Stimulated activated naive B cell treated with anti-CD40 and anti-IgM and Interleukin-4, amounts not matched to agents 10 μg/mL and 1 μg/mL and 100 μg/mL, for 72 hours (primary cell): ENCODE results near the gene OR6B1.

Experiments
- ATAC-seq, 2 donors: fragments of 150-1000 bp; cut with Tn5 transposase; replicated peaks; 2 replicates each; pipeline ENCODE4 v1.10.0; 2021; ENCODE audit warnings: moderate library complexity in 1 of 2
- DNase-seq: peaks from one replicate; pipeline ENCODE4 v3.0.0; 2021
- H3K27ac Mint-ChIP-seq: one replicate; pipeline ENCODE4 v1.8.0; 2022; ENCODE audit warnings: mild to moderate bottlenecking, mixed read lengths
- H3K27me3 Mint-ChIP-seq, 2 donors: one replicate each; pipeline ENCODE4 v1.8.0; 2022; ENCODE audit warnings: mixed read lengths in 2 of 2
- H3K36me3 Mint-ChIP-seq, 2 donors: one replicate each; pipeline ENCODE4 v1.8.0; 2022; ENCODE audit warnings: mixed read lengths in 2 of 2, mild to moderate bottlenecking in 1 of 2
- H3K4me1 Mint-ChIP-seq, 2 donors: one replicate each; pipeline ENCODE4 v1.8.0; 2022; ENCODE audit warnings: mixed read lengths in 2 of 2, mild to moderate bottlenecking in 1 of 2
- H3K4me3 Mint-ChIP-seq, 2 donors: one replicate each; pipeline ENCODE4 v1.8.0; 2022; ENCODE audit warnings: mild to moderate bottlenecking in 2 of 2, mixed read lengths in 2 of 2, moderate library complexity in 1 of 2
- H3K9me3 Mint-ChIP-seq, 2 donors: one replicate each; pipeline ENCODE4 v1.8.0; 2022; ENCODE audit warnings: mixed read lengths in 2 of 2, mild to moderate bottlenecking in 1 of 2

Gene OR6B1

DNA sequence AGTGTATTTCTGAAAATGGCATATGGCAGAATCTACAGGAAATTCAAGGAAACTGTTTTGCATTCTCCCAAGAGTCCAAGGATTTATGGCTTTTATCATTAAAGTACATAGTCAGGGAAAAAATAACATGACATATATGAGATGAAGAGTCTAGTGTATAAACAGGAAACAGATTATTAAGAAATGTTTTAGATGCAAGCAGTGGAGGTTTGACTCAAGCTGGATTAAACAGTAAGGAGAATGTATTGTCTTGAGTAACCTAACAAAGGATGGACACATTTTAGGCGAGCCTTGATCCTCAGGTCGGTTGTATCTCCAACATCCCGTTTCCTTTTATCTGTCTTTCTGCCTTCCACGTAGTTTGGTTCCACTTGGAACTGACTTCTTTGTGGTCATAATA, 17.9 kb downstream of the OR6B1 start:
- Mint-ChIP-seq H3K36me3 (no peaks in the 10 kb centered on the region), H3K9me3 (peaks cover 3 to 7% of the 10 kb centered on the region in 2 donors), H3K4me3 (no peak overlapping the region), H3K4me1 (no peaks in the 10 kb centered on the region), H3K27ac (no peak overlapping the region), H3K27me3 (peaks cover 0 to 10% of the 10 kb centered on the region in 2 donors)
- DNase-seq (no peak), ATAC-seq (no peak)

DNA sequence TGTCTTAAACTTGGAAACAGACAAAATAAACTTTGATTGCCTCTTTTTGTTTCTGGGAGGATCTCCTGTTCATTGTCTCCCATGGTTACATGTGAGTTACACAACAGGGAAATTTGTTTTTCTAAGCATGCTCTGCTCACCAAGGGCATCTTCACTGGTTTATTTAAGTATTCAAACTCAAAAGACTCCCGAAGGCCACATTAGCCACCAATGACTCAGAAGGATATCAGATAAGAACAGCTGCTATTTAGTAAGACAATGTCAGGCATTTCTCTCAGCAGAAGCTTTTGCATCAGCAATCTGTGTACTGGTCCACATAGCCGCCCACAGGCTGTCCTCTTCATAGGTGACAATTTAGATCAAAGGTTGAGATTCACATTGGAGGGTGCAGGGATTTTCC, 19.3 kb downstream of the OR6B1 start:
- DNase-seq = no peak
- Mint-ChIP-seq H3K36me3 (no peaks in the 10 kb centered on the region), H3K27me3 (peaks cover 0 to 10% of the 10 kb centered on the region in 2 donors), H3K27ac (no peak overlapping the region), H3K4me1 (no peaks in the 10 kb centered on the region), H3K4me3 (no peak overlapping the region), H3K9me3 (peaks cover 3 to 7% of the 10 kb centered on the region in 2 donors)
- ATAC-seq = no peak

DNA sequence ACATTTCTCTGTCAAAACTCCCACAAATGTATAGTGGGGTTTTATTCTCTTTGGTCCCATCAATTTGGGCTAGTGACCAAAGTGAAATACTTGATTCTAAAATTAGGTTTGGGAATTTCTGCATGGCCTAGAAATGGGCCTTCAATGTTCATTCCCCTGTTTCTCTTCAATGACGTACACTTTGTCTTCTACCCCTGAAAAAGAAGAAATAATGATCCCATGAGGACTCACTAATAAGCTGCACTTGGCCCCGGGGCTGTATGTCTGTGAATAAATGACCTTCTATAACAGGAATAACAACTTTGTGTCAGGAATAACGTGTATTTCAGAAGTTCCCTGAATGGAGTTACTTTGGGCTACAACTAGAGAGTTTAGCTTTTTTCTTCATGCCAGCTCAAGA, 20.2 kb downstream of the OR6B1 start:
- peaks cover 3 to 4% of the 10 kb centered on the region in 2 donors for H3K9me3 Mint-ChIP-seq
- H3K27me3 Mint-ChIP-seq = peaks cover 0 to 5% of the 10 kb centered on the region in 2 donors
- H3K36me3 Mint-ChIP-seq = no peaks in the 10 kb centered on the region
- ATAC-seq (no peak), DNase-seq (no peak)
- H3K4me1 Mint-ChIP-seq = no peaks in the 10 kb centered on the region
- no peak overlapping the region for H3K4me3 Mint-ChIP-seq
- no peak overlapping the region for H3K27ac Mint-ChIP-seq

DNA sequence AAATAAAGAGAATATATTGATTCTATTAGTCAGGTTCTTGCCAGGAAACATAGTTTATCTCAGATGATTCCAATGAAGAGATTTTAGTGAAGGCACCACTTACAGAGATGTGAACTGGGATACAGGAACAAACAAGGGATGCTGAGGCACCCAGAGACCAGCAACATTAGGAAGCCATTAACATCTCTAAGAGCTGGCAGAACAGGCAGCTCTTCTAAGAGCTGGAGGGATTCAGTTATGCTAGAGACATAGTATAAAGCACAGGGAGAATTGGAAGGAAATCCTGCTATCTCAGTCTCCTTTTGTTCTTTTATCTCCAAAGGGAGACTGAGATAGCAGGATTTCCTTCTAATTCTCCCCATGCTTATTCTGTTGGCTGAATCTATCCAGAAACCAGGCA, 22.0 kb downstream of the OR6B1 start:
- H3K4me3 Mint-ChIP-seq = no peak overlapping the region
- no peak for DNase-seq
- peaks cover 3% of the 10 kb centered on the region in 2 donors for H3K9me3 Mint-ChIP-seq
- ATAC-seq = no peak
- no peaks in the 10 kb centered on the region for H3K4me1 Mint-ChIP-seq
- H3K27ac Mint-ChIP-seq = no peak overlapping the region
- peaks cover 0 to 5% of the 10 kb centered on the region in 2 donors for H3K27me3 Mint-ChIP-seq
- H3K36me3 Mint-ChIP-seq = no peaks in the 10 kb centered on the region

DNA sequence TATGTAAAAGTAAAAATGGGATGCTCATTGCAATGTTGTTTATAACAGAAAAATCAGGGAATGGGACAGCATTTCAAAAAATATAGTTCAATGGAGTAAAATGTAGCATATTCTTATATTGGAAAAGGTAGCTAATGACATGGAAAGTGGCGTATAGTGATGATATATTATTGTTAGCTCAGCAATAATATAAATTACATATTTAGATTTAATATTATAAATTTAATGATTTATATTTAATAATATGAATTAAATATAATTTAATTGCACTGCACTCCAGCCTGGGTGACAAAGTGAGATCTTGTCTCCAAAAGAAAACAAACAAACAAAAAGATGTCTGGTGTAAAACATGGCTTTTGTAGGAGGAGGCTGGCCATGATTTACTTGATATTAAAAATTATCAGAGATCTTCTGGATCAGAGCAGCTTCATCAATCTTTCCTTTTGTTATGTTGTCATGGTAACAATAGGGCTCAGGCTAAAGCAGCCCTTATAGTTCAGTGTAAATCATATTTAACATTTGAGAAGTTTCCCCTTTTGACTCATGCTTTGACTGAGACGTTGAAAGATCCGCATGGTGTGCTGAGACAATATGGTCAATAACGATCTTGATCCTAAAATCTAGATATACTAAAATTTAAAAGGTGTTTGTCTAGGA, 23.2 kb downstream of the OR6B1 start:
- H3K27me3 Mint-ChIP-seq = peaks cover 0 to 5% of the 10 kb centered on the region in 2 donors
- no peak for ATAC-seq
- H3K27ac Mint-ChIP-seq = no peak overlapping the region
- DNase-seq = no peak
- H3K4me3 Mint-ChIP-seq = no peak overlapping the region
- H3K36me3 Mint-ChIP-seq = no peaks in the 10 kb centered on the region
- H3K4me1 Mint-ChIP-seq = peaks cover 0 to 2% of the 10 kb centered on the region in 2 donors
- peaks cover 3% of the 10 kb centered on the region in 2 donors for H3K9me3 Mint-ChIP-seq

DNA sequence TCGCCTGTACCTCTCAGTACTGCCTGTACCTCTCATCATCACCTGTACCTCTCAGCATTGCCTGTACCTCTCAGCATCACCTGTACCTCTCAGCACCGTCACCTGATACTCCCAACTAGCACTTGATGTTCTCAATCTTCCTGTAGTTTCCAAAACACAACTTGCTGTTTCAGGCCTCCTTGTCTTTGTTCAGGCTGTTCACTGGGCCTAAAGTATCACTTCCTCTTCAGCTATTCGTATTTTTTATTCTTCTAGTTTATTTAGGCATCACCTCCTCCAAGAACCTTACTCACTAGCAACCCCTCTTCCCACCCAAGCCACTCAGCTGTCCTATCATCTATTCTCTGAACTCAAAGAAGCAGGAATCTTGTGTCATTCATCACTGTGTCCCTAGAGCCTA, 24.1 kb downstream of the OR6B1 start:
- no peaks in the 10 kb centered on the region for H3K36me3 Mint-ChIP-seq
- ATAC-seq = peak; percentile 67 to 70
- peaks cover 0 to 1% of the 10 kb centered on the region in 2 donors for H3K27me3 Mint-ChIP-seq
- no peak overlapping the region for H3K27ac Mint-ChIP-seq
- H3K4me3 Mint-ChIP-seq = no peak overlapping the region
- H3K9me3 Mint-ChIP-seq = no peaks in the 10 kb centered on the region
- DNase-seq = no peak
- H3K4me1 Mint-ChIP-seq = peaks cover 0 to 2% of the 10 kb centered on the region in 2 donors

DNA sequence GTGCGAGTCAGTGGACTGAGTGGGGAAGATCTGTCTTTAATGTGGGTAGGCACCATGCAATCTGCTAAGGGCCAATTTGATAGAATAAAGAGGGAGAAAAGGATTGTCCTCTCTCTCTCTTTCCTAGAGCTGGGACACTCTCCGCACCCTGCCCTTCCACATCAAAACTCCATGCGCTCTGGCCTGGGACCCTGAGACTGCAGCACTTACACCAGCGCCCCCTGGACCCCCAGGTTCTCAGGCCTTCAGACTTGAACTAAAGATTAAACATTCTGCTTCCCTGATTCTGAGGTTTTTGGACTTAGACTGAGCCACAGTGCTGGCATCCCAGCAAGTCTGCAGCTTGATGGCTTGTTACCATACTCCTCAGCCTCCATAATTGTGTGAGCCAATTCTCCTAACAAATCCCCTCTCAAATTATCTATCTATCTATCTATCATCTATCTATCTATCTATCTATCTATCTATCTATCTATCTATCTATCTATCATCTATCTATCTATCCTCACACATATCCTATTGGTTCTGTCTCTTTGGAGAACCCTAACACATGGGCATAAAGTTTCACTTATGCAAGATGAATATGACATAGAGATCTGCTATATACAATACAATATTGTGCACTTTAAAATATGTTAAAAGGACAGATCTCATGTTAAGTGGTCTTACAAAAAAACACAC, 26.2 kb downstream of the OR6B1 start:
- H3K27ac Mint-ChIP-seq = no peak overlapping the region

DNA sequence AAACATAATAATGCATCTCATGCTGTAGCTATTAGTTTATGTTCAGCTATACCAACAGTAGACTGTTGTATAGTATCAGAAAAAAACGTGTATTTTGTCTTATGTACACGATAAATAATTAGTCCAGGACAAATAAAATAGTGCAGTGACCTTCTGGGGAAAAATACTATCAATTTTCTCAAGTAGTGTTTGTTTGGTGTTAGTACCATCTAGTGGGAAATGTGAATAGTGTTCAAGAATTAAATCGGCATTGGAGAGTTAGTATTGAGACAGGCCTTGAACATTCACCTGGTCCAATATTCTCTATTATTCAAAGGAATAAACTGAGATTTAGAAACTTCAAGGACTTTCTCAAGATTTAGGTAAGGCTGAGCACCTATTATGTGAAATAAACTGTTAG, 26.9 kb downstream of the OR6B1 start:
- Mint-ChIP-seq H3K4me1 (peaks cover 0 to 2% of the 10 kb centered on the region in 2 donors), H3K9me3 (no peaks in the 10 kb centered on the region), H3K36me3 (no peaks in the 10 kb centered on the region), H3K27me3 (peaks cover 0 to 6% of the 10 kb centered on the region in 2 donors), H3K27ac (no peak overlapping the region), H3K4me3 (no peak overlapping the region)
- DNase-seq = no peak
- ATAC-seq = no peak

More for the DNA sequence above, 26.2 kb downstream of the OR6B1 start:
- H3K27me3 Mint-ChIP-seq = peaks cover 0 to 6% of the 10 kb centered on the region in 2 donors
- ATAC-seq = no peak
- H3K4me1 Mint-ChIP-seq = peaks cover 0 to 2% of the 10 kb centered on the region in 2 donors
- DNase-seq = no peak
- H3K9me3 Mint-ChIP-seq = no peaks in the 10 kb centered on the region
- H3K4me3 Mint-ChIP-seq = no peak overlapping the region
- H3K36me3 Mint-ChIP-seq = no peaks in the 10 kb centered on the region

DNA sequence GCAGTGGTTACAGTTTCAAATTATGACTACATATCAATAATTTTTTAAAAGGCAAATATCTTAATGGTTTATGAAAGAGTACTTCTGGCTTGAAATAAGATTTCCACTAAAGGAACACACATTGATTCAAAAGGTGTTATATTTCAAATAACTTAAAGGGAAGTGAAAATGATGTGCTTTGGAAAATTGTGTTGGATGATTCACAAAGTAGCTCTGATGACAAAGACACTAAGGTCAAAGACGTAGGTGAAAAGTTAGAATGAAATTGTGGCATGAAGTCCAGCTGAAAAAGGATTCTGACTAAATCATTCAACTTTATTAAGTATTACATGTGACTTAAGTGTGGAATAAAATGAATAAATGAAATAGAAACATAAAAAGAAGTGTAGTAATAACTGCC, 27.9 kb downstream of the OR6B1 start:
- H3K36me3 Mint-ChIP-seq = no peaks in the 10 kb centered on the region
- DNase-seq (no peak), ATAC-seq (peak; percentile 56 to 74)
- no peak overlapping the region for H3K4me3 Mint-ChIP-seq
- H3K4me1 Mint-ChIP-seq = peaks cover 0 to 2% of the 10 kb centered on the region in 2 donors
- no peaks in the 10 kb centered on the region for H3K9me3 Mint-ChIP-seq
- peaks cover 6% of the 10 kb centered on the region in 2 donors for H3K27me3 Mint-ChIP-seq
- no peak overlapping the region for H3K27ac Mint-ChIP-seq

DNA sequence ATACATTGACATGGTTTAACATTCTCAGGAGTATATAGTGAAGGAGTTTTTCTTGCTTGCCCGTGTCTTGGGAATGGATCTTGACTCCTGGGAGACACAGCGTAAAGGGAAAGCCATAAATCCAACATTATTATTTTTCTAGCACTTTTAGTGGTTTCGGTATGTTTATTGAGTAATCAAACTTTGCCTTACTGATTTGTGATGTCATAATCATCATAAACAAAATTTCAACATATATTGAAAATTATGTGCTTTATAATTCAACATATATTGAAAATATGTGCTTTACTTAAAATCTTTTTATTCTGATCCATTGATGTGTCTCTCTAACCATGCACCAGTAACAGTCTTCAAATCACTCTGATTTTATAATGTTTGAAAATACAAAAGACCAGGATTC, 28.4 kb downstream of the OR6B1 start:
- Mint-ChIP-seq H3K27me3 (peaks cover 6 to 8% of the 10 kb centered on the region in 2 donors), H3K9me3 (no peaks in the 10 kb centered on the region), H3K4me3 (no peak overlapping the region), H3K27ac (no peak overlapping the region), H3K36me3 (no peaks in the 10 kb centered on the region), H3K4me1 (peaks cover 0 to 2% of the 10 kb centered on the region in 2 donors)
- DNase-seq (no peak), ATAC-seq (no peak)

DNA sequence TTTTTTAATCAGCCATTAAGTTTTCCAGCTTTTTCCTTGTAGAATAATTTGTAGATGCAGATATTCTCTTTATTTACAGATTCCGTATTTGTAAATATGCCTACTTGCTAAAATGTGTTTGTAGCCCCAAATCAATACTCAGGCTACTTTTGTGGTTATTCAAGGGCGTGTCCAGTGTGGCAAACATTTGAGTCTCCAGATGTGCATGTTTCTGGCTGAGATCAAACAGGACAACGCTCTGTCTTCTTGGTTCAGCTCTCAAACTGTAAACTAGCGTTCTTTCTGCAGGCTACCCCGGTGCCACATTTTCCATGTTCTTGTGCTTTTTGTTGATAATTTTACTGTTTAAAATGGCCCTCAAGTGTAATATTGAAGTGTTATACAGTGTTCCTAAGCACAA, 32.4 kb downstream of the OR6B1 start:
- H3K27me3 Mint-ChIP-seq = peaks cover 8 to 11% of the 10 kb centered on the region in 2 donors
- no peak overlapping the region for H3K4me3 Mint-ChIP-seq
- no peak for ATAC-seq
- H3K27ac Mint-ChIP-seq = no peak overlapping the region
- DNase-seq = no peak
- no peaks in the 10 kb centered on the region for H3K36me3 Mint-ChIP-seq
- peaks cover 0 to 1% of the 10 kb centered on the region in 2 donors for H3K4me1 Mint-ChIP-seq
- no peaks in the 10 kb centered on the region for H3K9me3 Mint-ChIP-seq

DNA sequence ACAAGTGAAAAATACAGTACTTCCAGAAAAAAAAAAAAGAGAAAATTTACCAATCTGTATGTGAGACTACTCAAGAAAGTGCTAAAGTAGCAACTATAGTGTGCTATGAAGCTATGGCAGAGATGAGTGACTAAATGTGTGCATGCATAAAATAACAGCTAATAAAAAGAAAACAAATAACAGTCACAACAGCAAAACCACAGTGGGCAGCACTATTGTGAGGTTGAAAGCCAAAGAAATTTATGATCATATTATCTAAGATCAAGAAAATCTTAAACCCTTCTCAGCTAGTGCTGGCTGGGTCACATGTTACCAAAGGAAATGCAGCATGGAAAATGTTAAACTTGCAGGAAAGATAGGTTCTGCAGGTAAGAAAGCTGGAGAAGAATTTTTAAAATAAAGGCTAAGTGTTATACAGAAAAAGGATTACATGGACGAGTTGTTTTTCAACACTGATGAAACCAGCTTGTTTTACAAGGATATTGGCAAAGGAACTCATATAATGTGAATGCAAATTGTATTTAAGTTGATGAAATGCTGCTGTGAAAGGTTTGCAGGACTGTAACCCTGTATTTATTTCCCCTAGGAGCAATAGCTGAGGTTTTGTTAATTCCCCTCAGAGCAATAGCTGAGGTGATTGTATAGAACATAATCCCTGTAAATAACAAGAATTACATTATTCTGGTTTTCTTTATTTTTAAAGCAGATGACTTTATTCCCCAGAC, 33.0 kb downstream of the OR6B1 start:
- Mint-ChIP-seq H3K36me3 (no peaks in the 10 kb centered on the region), H3K4me1 (no peaks in the 10 kb centered on the region), H3K4me3 (no peak overlapping the region), H3K27me3 (peaks cover 8 to 11% of the 10 kb centered on the region in 2 donors), H3K9me3 (no peaks in the 10 kb centered on the region), H3K27ac (no peak overlapping the region)
- DNase-seq (no peak), ATAC-seq (no peak)

DNA sequence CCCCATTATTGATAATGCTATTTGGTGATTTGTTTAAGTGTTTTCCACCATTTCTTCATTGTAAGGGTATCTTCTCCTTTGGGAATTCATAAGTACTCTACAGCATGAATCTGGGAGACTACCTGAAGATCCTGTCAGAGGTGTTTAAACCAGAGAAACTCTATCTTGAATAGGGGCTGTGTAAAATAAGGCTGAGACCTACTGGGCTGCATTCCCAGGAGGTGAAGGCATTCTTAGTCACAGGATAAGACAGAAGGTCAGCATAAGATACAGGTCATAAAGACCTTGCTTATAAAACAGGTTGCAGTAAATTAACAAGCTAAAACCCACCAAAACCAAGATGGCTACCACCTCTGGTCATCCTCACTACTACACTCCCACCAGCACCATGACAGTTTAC, 35.3 kb downstream of the OR6B1 start:
- DNase-seq (no peak), ATAC-seq (no peak)
- Mint-ChIP-seq H3K36me3 (no peaks in the 10 kb centered on the region), H3K9me3 (no peaks in the 10 kb centered on the region), H3K27me3 (peaks cover 7 to 8% of the 10 kb centered on the region in 2 donors), H3K4me3 (no peak overlapping the region), H3K27ac (no peak overlapping the region), H3K4me1 (no peaks in the 10 kb centered on the region)

DNA sequence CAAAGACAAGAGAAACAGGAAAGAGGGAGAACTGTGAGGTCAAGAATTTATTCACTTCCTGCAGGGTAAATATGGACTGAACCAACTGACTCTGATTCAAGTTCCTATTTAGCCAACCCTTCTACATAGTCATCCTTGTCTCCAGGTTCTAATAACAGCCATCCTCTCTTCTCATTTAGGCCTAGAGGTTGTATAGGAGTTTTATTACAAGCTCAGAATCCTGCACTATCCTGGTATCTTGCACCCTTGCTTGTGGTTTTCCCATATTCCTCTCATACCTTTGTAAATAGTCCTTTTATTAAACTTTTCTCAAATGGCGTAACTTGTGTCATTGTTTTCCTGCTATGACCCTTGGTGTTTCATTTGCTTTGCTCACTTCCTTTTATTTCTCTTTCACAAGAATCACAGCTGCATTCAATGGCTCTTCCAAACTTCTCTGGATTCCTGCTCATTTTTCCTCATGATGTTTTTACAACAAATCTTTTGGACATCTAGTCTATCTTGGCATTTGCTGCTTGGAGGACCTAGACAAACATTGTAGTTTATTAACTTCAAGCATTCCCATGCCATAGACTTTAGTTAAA, 36.3 kb downstream of the OR6B1 start:
- Mint-ChIP-seq H3K27me3 (peaks cover 4 to 8% of the 10 kb centered on the region in 2 donors), H3K9me3 (no peaks in the 10 kb centered on the region), H3K4me1 (no peaks in the 10 kb centered on the region), H3K27ac (no peak overlapping the region), H3K36me3 (no peaks in the 10 kb centered on the region), H3K4me3 (no peak overlapping the region)
- no peak for ATAC-seq
- DNase-seq = no peak
